Astrocyte (in vitro differentiated cells and primary cell): Measurements from ENCODE around the gene METTL16. TPM values are rescaled to one million over a fixed set of nuclear protein-coding genes. Genes with fewer than 3 reads are reported as not detected.

Source experiments
- DNase-seq: peaks from one replicate; pipeline ENCODE4 v3.0.0-alpha.2; 2010; ENCODE audit warnings: low read depth
- FAIRE-seq: peaks from 2 replicates; lab custom pipeline; 2011; peaks lifted over from hg19 to GRCh38; lab: Jason Lieb, UNC
- H2AFZ ChIP-seq: 2 replicates; pipeline ENCODE4 v1.6.0; 2012; ENCODE audit warnings: low read depth, low read length, inconsistent platforms
- H3K27ac ChIP-seq: 2 replicates; pipeline ENCODE4 v1.5.1; 2011; ENCODE audit warnings: low read depth, low read length, inconsistent platforms
- H3K27me3 ChIP-seq: 2 replicates; pipeline ENCODE4 v1.6.0; 2011; ENCODE audit warnings: low read length, inconsistent platforms; ENCODE audit not compliant: insufficient read depth
- H3K36me3 ChIP-seq: 2 replicates; pipeline ENCODE4 v1.5.1; 2011; ENCODE audit warnings: low read length, inconsistent platforms; ENCODE audit not compliant: insufficient read depth
- H3K4me1 ChIP-seq: 2 replicates; pipeline ENCODE4 v1.5.1; 2011; ENCODE audit warnings: low read length, inconsistent platforms; ENCODE audit not compliant: insufficient read depth
- H3K4me2 ChIP-seq: 2 replicates; pipeline ENCODE4 v1.6.0; 2012; ENCODE audit warnings: low read length, inconsistent platforms
- H3K4me3 ChIP-seq: 2 replicates; pipeline ENCODE4 v1.5.1; 2011; ENCODE audit warnings: low read depth, mild to moderate bottlenecking, low read length, inconsistent platforms; ENCODE audit not compliant: insufficient read depth
- H3K79me2 ChIP-seq: 2 replicates; pipeline ENCODE4 v1.6.0; 2012; ENCODE audit warnings: mild to moderate bottlenecking, low read length, inconsistent platforms; ENCODE audit not compliant: insufficient read depth
- H3K9ac ChIP-seq: 2 replicates; pipeline ENCODE4 v1.6.0; 2012; ENCODE audit warnings: mild to moderate bottlenecking, low read length, inconsistent platforms
- H3K9me3 ChIP-seq: 2 replicates; pipeline ENCODE4 v1.5.1; 2012; ENCODE audit warnings: low read depth, mild to moderate bottlenecking, low read length, inconsistent platforms; ENCODE audit not compliant: insufficient read depth
- H4K20me1 ChIP-seq: 2 replicates; pipeline ENCODE4 v1.6.0; 2012; ENCODE audit warnings: low read length, inconsistent platforms; ENCODE audit not compliant: insufficient read depth
- H3K27ac Mint-ChIP-seq: one replicate; pipeline ENCODE4 v1.8.0; 2021; ENCODE audit warnings: mild to moderate bottlenecking, mixed read lengths; ENCODE audit not compliant: unreplicated experiment
- H3K27me3 Mint-ChIP-seq: one replicate; pipeline ENCODE4 v1.8.0; 2021; ENCODE audit warnings: low read depth, mixed read lengths; ENCODE audit not compliant: unreplicated experiment
- H3K36me3 Mint-ChIP-seq: one replicate; pipeline ENCODE4 v1.8.0; 2021; ENCODE audit warnings: low read depth, mixed read lengths; ENCODE audit not compliant: unreplicated experiment
- H3K4me1 Mint-ChIP-seq: one replicate; pipeline ENCODE4 v1.8.0; 2021; ENCODE audit warnings: low read depth, mixed read lengths; ENCODE audit not compliant: unreplicated experiment
- H3K4me3 Mint-ChIP-seq: one replicate; pipeline ENCODE4 v1.8.0; 2021; ENCODE audit warnings: mild to moderate bottlenecking, moderate library complexity, mixed read lengths; ENCODE audit not compliant: unreplicated experiment
- H3K9me3 Mint-ChIP-seq: one replicate; pipeline ENCODE4 v1.8.0; 2021; ENCODE audit warnings: mild to moderate bottlenecking, mixed read lengths; ENCODE audit not compliant: unreplicated experiment
- CTCF ChIP-seq: IDR thresholded peaks from 2 replicates; pipeline ENCODE4 v1.5.1; 2011; ENCODE audit warnings: low read depth, mild to moderate bottlenecking, inconsistent platforms, low read length, moderate library complexity; ENCODE audit not compliant: insufficient read depth
- EZH2 ChIP-seq: IDR thresholded peaks from 2 replicates; pipeline ENCODE4 v1.6.1; 2012; ENCODE audit warnings: mild to moderate bottlenecking, low read length, inconsistent platforms; ENCODE audit not compliant: insufficient read depth
- total RNA-seq: library from RNA; stranded (reverse); gene quantifications from 2 replicates; pipeline ENCODE4 v1.2.1, GENCODE V29; 2021

Gene METTL16
- total RNA-seq, 1 donor from 2014 or later, result 28.4 TPM

GRCh38 chr17:2402544-2402943, 109.1 kb downstream of the METTL16 start:
- no peaks in the 10 kb centered on the region for H3K9me3 Mint-ChIP-seq
- Histone ChIP-seq H3K79me2 (peaks cover 27% of the 10 kb centered on the region), H3K4me1 (peaks cover 58% of the 10 kb centered on the region), H3K4me3 (peak overlapping the region; percentile 52), H3K4me2 (peak overlapping the region; percentile 93), H3K27me3 (no peaks in the 10 kb centered on the region), H3K36me3 (no peaks in the 10 kb centered on the region), H4K20me1 (peaks cover 12% of the 10 kb centered on the region), H2AFZ (no peak overlapping the region), H3K9ac (peak overlapping the region; percentile 76), H3K27ac (peak overlapping the region; percentile 55), H3K9me3 (no peaks in the 10 kb centered on the region)
- DNase-seq (no peak), FAIRE-seq (no peak)
- TF ChIP-seq CTCF, result no peak
- no peak for TF ChIP-seq EZH2
- peaks cover 42% of the 10 kb centered on the region for H3K4me1 Mint-ChIP-seq
- H3K27me3 Mint-ChIP-seq, result no peaks in the 10 kb centered on the region
- peak overlapping the region; percentile 66 for H3K27ac Mint-ChIP-seq
- H3K4me3 Mint-ChIP-seq, result peak overlapping the region; percentile 82
- H3K36me3 Mint-ChIP-seq, result no peaks in the 10 kb centered on the region

- Histone ChIP-seq H2AFZ (peak overlapping the region; percentile 65), H3K4me3 (peak overlapping the region; percentile 84), H3K9me3 (no peaks in the 10 kb centered on the region), H3K36me3 (no peaks in the 10 kb centered on the region), H3K27ac (peak overlapping the region; percentile 100), H3K9ac (peak overlapping the region; percentile 98), H3K79me2 (peaks cover 34% of the 10 kb centered on the region), H4K20me1 (peaks cover 15% of the 10 kb centered on the region), H3K4me2 (peak overlapping the region; percentile 93), H3K4me1 (peaks cover 57% of the 10 kb centered on the region), H3K27me3 (no peaks in the 10 kb centered on the region)
- Mint-ChIP-seq H3K36me3 (no peaks in the 10 kb centered on the region), H3K4me1 (peaks cover 40% of the 10 kb centered on the region), H3K9me3 (no peaks in the 10 kb centered on the region), H3K4me3 (peak overlapping the region; percentile 90), H3K27ac (peak overlapping the region; percentile 95), H3K27me3 (no peaks in the 10 kb centered on the region)
- peak; percentile 88 for FAIRE-seq
- TF ChIP-seq EZH2 (no peak), CTCF (no peak)
- DNase-seq, result peak; percentile 99
These were observed 110.1 kb downstream of the METTL16 start for GRCh38 chr17:2401426-2402221.
